T-helper 2 cell treated with Interferon-gamma antibody and Interleukin-4, amounts not matched to agents 5 μg/mL and 100 μg/mL, for 36 hours (primary cell): ENCODE results near the gene CCDC83.

ENCODE experiments used
- DNase-seq: peaks from one replicate; pipeline ENCODE4 v3.0.0; 2021; ENCODE audit warnings: low spot score
- H3K27ac Mint-ChIP-seq: one replicate; pipeline ENCODE4 v1.8.0; 2021; ENCODE audit warnings: mild to moderate bottlenecking, mixed read lengths
- H3K27me3 Mint-ChIP-seq: one replicate; pipeline ENCODE4 v1.8.0; 2021; ENCODE audit warnings: low read depth, mixed read lengths
- H3K36me3 Mint-ChIP-seq: one replicate; pipeline ENCODE4 v1.8.0; 2021; ENCODE audit warnings: low read depth, mixed read lengths
- H3K4me1 Mint-ChIP-seq: one replicate; pipeline ENCODE4 v1.8.0; 2021; ENCODE audit warnings: low read depth, mixed read lengths
- H3K4me3 Mint-ChIP-seq: one replicate; pipeline ENCODE4 v1.8.0; 2022; ENCODE audit warnings: mild to moderate bottlenecking, moderate library complexity, mixed read lengths
- H3K9me3 Mint-ChIP-seq: one replicate; pipeline ENCODE4 v1.8.0; 2021; ENCODE audit warnings: mixed read lengths

Gene CCDC83

GRCh38 chr11:85884581-85885021 is 29.4 kb downstream of the CCDC83 start:
- Mint-ChIP-seq H3K27ac (no peak overlapping the region), H3K9me3 (no peaks in the 10 kb centered on the region), H3K4me3 (no peak overlapping the region), H3K36me3 (no peaks in the 10 kb centered on the region), H3K4me1 (no peaks in the 10 kb centered on the region), H3K27me3 (no peaks in the 10 kb centered on the region)
- DNase-seq = no peak

DNA sequence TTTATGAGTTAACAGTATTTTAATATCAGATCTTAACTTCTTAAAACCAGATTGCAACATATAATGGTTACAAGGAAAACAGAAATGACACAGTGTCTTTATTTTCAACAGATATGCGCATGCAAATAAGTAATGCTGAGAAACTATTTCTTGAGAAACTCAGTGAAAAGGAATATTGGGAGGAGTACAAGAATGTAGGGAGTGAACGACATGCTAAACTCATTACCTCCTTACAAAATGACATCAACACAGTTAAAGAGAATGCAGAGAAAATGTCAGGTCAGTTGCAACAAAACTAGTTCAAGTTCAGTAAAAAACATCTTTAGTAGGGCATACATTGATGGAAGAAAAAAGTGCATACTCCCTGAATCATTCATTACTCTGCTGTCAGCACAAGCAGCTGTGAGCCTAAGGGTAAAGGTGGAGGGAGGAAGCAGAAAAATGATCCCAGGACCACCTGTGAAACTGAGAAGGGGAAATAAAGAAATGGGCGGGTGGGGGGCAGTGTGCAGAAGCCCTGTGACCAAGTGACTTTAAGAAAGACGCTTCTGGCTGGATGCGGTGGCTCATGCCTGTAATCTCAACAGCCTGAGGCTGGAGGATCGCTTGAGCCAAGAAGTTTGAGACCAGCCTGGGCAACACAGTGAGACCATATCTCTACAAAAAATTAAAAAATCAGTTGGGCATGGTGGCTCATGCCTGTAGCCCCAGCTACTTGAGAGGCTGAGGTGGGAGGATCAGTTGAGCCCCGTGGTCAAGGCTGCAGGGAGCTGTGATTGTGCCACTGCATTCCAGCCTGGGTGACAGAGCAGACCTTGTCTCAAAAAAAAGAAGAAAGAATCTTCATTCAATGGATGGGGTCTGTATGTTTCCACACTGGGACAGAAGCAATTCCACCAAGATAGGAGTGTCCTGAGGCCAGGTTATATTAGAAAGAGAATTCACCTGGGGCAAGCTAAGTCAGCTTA is 31.2 kb downstream of the CCDC83 start:
- Mint-ChIP-seq H3K4me3 (no peak overlapping the region), H3K27ac (no peak overlapping the region)

DNA sequence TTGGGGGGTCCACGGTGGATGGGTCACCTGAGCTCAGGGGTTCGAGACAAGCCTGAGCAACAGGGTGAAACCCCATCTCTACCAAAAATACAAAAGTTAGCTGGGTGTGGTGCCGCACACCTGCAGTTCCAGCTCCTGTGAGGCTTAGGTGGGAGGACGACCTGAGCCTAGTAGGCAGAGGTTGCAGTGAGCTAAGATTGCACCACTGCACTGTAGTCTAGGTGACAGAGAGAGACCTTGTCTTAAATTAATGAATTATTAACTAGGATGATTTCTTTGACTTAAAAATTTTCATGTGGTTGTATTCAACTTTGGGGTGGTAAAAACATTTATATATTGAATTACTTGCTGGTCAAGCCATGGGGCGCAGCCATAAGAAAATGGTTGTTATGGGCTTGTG is 33.9 kb downstream of the CCDC83 start:
- Mint-ChIP-seq H3K4me3 (no peak overlapping the region), H3K27ac (no peak overlapping the region), H3K4me1 (no peaks in the 10 kb centered on the region), H3K36me3 (no peaks in the 10 kb centered on the region), H3K9me3 (no peaks in the 10 kb centered on the region), H3K27me3 (no peaks in the 10 kb centered on the region)
- DNase-seq = no peak

More for the DNA sequence above, 31.2 kb downstream of the CCDC83 start:
- Mint-ChIP-seq H3K36me3 (no peaks in the 10 kb centered on the region), H3K4me1 (no peaks in the 10 kb centered on the region), H3K27me3 (no peaks in the 10 kb centered on the region), H3K9me3 (no peaks in the 10 kb centered on the region)
- no peak for DNase-seq

GRCh38 chr11:85889676-85890579 is 34.7 kb downstream of the CCDC83 start:
- no peaks in the 10 kb centered on the region for H3K36me3 Mint-ChIP-seq
- no peak overlapping the region for H3K27ac Mint-ChIP-seq
- H3K9me3 Mint-ChIP-seq = no peaks in the 10 kb centered on the region
- H3K27me3 Mint-ChIP-seq = no peaks in the 10 kb centered on the region
- no peak overlapping the region for H3K4me3 Mint-ChIP-seq
- H3K4me1 Mint-ChIP-seq = no peaks in the 10 kb centered on the region
- no peak for DNase-seq

- no peaks in the 10 kb centered on the region for H3K9me3 Mint-ChIP-seq
- no peak overlapping the region for H3K4me3 Mint-ChIP-seq
- no peak overlapping the region for H3K27ac Mint-ChIP-seq
Observed at GRCh38 chr11:85893395-85893794, 38.2 kb downstream of the CCDC83 start.

GRCh38 chr11:85896876-85897275 is 41.7 kb downstream of the CCDC83 start:
- Mint-ChIP-seq H3K27me3 (peaks cover 8% of the 10 kb centered on the region), H3K27ac (no peak overlapping the region), H3K4me1 (no peaks in the 10 kb centered on the region), H3K9me3 (no peaks in the 10 kb centered on the region), H3K4me3 (no peak overlapping the region), H3K36me3 (no peaks in the 10 kb centered on the region)
- no peak for DNase-seq

More at GRCh38 chr11:85893395-85893794, 38.2 kb downstream of the CCDC83 start:
- no peak for DNase-seq
- Mint-ChIP-seq H3K27me3 (peaks cover 5% of the 10 kb centered on the region), H3K4me1 (no peaks in the 10 kb centered on the region), H3K36me3 (no peaks in the 10 kb centered on the region)

- H3K9me3 Mint-ChIP-seq = no peaks in the 10 kb centered on the region
- no peak overlapping the region for H3K27ac Mint-ChIP-seq
- no peak overlapping the region for H3K4me3 Mint-ChIP-seq
- no peaks in the 10 kb centered on the region for H3K36me3 Mint-ChIP-seq
- H3K27me3 Mint-ChIP-seq = peaks cover 8% of the 10 kb centered on the region
- DNase-seq = no peak
- H3K4me1 Mint-ChIP-seq = no peaks in the 10 kb centered on the region
Observed at GRCh38 chr11:85898456-85898855, 43.3 kb downstream of the CCDC83 start.

- H3K4me3 Mint-ChIP-seq = no peak overlapping the region
- no peaks in the 10 kb centered on the region for H3K4me1 Mint-ChIP-seq
- no peaks in the 10 kb centered on the region for H3K9me3 Mint-ChIP-seq
- DNase-seq = no peak
- no peaks in the 10 kb centered on the region for H3K36me3 Mint-ChIP-seq
- peaks cover 3% of the 10 kb centered on the region for H3K27me3 Mint-ChIP-seq
- H3K27ac Mint-ChIP-seq = no peak overlapping the region
Observed at GRCh38 chr11:85902353-85902752, 47.2 kb downstream of the CCDC83 start.

DNA sequence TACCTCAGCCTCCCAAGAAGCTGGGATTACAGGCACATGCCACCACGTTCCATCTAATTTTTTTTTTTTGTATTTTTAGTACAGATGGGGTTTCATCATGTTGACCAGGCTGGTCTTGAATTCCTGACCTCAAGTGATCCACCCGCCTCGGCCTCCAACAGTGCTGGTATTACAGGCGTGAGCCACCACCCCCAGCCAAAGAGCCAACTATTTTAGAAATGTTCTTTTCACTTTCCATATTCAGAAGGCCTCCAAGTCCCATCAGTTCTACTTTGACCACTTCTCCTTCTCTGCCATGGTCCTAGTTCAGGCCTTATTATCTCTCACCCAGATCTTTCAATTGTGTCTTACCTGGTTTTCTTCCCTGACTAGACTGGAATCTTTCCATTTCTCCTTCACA is 48.2 kb downstream of the CCDC83 start:
- Mint-ChIP-seq H3K4me1 (no peaks in the 10 kb centered on the region), H3K36me3 (no peaks in the 10 kb centered on the region), H3K4me3 (no peak overlapping the region), H3K27ac (no peak overlapping the region), H3K9me3 (no peaks in the 10 kb centered on the region), H3K27me3 (peaks cover 3% of the 10 kb centered on the region)
- DNase-seq = no peak

- H3K27ac Mint-ChIP-seq = no peak overlapping the region
- H3K4me3 Mint-ChIP-seq = no peak overlapping the region
- H3K4me1 Mint-ChIP-seq = no peaks in the 10 kb centered on the region
- H3K27me3 Mint-ChIP-seq = peaks cover 3% of the 10 kb centered on the region
- DNase-seq = no peak
- no peaks in the 10 kb centered on the region for H3K36me3 Mint-ChIP-seq
- H3K9me3 Mint-ChIP-seq = no peaks in the 10 kb centered on the region
Observed at GRCh38 chr11:85903811-85904210, 48.6 kb downstream of the CCDC83 start.

- DNase-seq = no peak
- H3K4me3 Mint-ChIP-seq = no peak overlapping the region
- peaks cover 6% of the 10 kb centered on the region for H3K27me3 Mint-ChIP-seq
- peaks cover 13% of the 10 kb centered on the region for H3K9me3 Mint-ChIP-seq
- H3K4me1 Mint-ChIP-seq = no peaks in the 10 kb centered on the region
- no peak overlapping the region for H3K27ac Mint-ChIP-seq
- H3K36me3 Mint-ChIP-seq = no peaks in the 10 kb centered on the region
Observed at GRCh38 chr11:85912414-85912813, 57.2 kb downstream of the CCDC83 start.

GRCh38 chr11:85913513-85913912 is 58.3 kb downstream of the CCDC83 start:
- H3K9me3 Mint-ChIP-seq = peaks cover 13% of the 10 kb centered on the region
- no peaks in the 10 kb centered on the region for H3K4me1 Mint-ChIP-seq
- H3K36me3 Mint-ChIP-seq = no peaks in the 10 kb centered on the region
- no peak for DNase-seq
- no peak overlapping the region for H3K4me3 Mint-ChIP-seq
- no peak overlapping the region for H3K27ac Mint-ChIP-seq
- peaks cover 6% of the 10 kb centered on the region for H3K27me3 Mint-ChIP-seq

- Mint-ChIP-seq H3K27me3 (peaks cover 6% of the 10 kb centered on the region), H3K4me1 (no peaks in the 10 kb centered on the region), H3K36me3 (no peaks in the 10 kb centered on the region), H3K27ac (no peak overlapping the region), H3K4me3 (no peak overlapping the region), H3K9me3 (peaks cover 13% of the 10 kb centered on the region)
- no peak for DNase-seq
Observed at GRCh38 chr11:85914425-85914824, 59.2 kb downstream of the CCDC83 start.
